Hematopoietic multipotent progenitor cell (in vitro differentiated cells): ENCODE measurements around the gene TRABD2A. TPM values are rescaled to one million over a fixed set of nuclear protein-coding genes. Genes with fewer than 3 reads are reported as not detected.
"Not testable (repeated sequence)": the region's sequence is repeated elsewhere in the genome, so short reads cannot be mapped to it uniquely, and the experiment has no call there.

Source experiments
- DNase-seq, 3 donors: peaks; one replicate each; pipeline ENCODE4 v3.0.0-alpha.2; 2011 to 2015; ENCODE audit warnings: low read depth in 2 of 3, low spot score in 2 of 3
- total RNA-seq: library from RNA; depleted of rRNA; stranded (reverse); fragments of >200 nt; gene quantifications from one replicate; pipeline ENCODE4 v1.2.3, GENCODE V29; 2012

Gene TRABD2A
- total RNA-seq = 0.27 TPM

DNA sequence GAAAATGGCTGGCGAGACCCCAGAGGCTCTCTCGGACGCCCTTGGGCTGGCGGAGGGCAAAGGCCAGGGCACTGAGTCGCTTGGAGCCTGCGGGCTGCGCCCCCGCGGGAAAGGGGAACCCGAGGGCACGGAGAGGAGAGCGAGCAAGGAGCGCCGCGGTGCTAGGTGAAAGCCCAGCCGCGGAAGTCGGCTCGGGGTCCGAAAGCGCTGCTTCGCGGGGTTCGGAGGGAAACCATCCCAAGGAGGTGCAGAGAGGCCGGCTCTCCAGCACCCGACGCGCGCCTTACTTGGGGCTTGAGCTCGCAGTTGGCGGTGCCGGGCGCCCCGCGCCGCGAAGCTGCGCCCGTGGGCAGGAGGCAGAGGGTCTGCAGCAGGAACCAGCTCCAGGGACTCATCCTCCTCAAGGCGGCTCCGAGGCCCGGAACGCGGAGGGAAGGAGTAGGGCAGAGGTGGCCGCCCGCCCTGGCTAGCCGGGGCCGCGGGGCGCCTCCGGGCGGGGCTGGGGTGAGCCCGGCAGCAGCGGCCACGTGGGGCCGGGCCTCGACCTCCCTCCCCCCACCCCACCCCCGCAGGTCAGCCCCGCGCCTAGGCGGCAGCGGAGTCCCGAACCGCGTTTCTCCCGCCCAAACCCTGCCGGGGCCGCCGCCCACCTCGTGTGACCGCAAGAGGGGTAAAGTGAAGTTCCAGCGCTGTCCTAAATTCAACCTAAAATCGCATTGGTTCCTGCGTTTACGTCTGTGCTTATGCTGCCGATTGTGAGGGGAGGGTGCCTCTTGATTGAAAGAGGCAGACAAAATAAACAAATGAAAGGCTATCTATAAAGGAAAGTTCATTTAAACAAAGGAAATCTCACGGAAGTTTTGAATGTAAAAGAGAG lies at the start of gene TRABD2A:
TSS of gene TRABD2A (minus strand) at position 440 of the 877 bp plus-strand sequence. CDS start at position 395, 45 bp downstream.
- no peak for DNase-seq

GRCh38 chr2:84927275-84927627 lies 46.4 kb upstream of the TRABD2A start:
- DNase-seq = no peak

- DNase-seq = peak; percentile 95 to 99 (median 97)
Measured at GRCh38 chr2:84925724-84926376, 45.0 kb upstream of the TRABD2A start.

- no peak for DNase-seq
Measured at GRCh38 chr2:84925336-84925723, 44.4 kb upstream of the TRABD2A start.

DNA sequence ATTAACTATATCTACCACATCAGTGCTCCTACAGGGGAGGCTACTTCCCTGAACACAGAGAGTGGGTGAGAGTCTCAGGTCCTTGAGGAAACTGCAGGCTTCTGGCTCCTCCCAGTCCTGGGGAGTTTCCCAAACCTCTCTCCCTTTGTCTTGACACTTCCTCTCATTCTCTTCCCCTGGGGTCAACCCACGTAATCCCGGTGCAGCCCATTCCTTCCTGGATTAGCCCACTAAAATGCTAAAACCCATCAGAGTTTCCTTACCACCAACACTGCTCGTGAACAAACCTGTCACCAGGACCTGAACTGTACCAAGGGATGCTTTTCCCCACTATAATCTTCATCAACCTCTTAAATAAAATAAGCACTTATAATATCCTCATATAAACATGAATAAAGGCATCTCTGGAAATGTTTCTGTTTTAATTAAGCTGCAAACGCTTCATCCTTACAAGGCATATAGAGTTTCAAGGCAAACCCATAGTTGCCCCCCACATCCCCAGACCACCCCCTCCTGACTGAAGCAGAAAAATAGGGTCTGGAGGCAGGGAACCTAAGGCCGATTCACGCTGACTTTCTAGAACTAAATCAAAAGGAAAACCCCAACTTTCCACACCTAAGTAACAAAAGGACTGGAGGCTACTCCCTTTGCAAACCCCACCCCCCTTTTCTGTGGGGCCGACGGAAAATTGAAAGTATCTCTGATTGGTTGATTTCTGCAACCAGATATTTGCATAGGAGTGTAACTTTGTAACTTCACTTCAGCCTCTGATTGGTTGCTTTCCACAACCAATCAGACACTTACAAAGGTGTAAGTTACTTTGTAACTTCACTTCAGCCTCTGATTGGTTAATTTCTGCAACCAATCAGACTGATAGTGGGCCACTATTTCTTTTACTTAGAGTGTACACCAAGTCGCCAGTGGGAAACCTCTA lies 43.6 kb upstream of the TRABD2A start:
- DNase-seq = peak in 2 of 3 donors; percentile 66 to 87

DNA sequence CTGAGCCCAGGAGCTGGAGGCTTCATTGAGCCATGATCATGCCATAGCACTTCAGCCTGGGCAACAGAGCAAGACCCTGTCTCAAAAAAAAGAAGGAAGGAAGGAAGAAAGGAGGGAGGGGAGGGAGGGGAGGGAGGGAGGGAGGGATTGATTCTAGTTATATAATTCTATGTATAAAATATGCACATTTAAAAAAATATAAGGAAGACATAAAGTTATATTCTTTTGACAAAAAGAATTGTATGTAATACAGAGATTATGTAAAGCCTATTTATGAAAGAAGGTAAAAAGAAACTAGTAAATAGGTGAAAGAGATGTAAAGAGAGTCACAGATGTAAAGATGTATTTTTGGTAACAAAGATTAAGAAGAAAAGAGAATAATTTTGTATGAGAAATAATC lies 42.1 kb upstream of the TRABD2A start:
- DNase-seq = no peak

DNA sequence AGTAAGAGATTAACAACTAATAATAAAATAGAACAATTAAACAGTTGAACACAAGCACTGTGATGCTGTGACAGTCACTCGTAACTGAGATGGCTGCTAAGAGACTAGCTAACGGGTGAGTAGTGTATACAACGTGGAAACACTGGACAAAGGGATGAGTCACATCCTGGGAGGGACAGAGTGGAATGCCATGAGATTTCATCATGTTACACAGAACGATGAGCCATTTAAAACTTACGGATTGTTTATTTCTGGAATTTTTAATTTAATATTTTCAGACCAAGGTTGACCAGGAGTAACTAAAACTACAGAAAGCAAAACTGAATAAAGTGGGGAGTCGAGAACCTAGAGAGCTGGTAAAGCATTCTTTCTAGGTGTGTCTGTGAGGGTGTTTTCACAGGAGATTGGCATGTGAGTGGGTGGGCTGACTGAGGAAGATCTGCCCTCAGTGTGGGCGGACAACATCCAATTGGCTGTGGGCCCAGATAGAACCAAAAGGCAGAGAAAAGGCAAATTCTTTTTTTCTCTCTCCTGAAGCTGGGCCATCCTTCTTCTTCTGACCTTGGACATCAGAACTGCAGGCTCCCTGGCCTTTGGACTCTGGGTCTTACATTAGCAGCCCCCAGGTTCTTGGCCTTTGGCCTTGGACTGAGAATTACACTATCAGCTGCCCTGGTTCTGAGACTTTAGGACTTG lies 39.1 kb upstream of the TRABD2A start:
- no peak for DNase-seq

DNA sequence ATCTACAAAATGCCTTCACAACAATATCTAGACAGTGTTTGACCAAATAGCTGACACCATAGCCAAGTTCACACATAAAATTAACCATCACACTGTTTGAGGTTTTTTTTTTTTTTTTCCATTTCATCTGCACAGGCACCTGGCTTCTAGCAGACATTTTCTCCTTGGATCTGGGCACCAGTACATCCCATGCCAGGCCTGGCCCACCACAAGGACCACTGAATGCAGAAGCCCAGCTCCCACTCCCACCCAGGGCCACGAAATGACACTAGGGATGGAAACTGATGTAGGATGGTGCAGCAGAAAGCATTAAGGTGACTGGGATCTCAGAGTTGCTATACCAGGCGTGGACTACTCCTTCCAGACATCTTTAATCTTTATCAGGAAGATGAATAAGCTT lies 37.5 kb upstream of the TRABD2A start:
- no peak for DNase-seq

- not testable (repeated sequence) for DNase-seq
Measured at GRCh38 chr2:84917821-84918220, 36.9 kb upstream of the TRABD2A start.

DNA sequence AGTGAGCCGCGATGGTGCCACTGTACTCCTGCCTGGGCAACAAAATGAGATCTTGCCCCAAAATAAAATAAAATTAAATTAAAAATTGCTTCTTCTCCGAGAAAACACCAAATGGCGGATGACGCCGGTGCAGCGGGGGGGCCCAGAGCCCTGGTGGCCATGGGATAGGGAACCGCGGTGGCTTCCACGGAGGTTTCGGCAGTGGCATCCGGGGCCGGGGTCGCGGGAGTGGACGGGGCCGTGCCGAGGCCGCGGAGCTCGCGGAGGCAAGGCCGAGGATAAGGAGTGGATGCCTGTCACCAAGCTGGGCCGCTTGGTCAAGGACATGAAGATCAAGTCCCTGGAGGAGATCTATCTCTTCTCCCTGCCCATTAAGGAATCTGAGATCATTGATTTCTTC lies 34.8 kb upstream of the TRABD2A start:
- not testable (repeated sequence) for DNase-seq

- no peak for DNase-seq
Measured at GRCh38 chr2:84914334-84914733, 33.5 kb upstream of the TRABD2A start.

DNA sequence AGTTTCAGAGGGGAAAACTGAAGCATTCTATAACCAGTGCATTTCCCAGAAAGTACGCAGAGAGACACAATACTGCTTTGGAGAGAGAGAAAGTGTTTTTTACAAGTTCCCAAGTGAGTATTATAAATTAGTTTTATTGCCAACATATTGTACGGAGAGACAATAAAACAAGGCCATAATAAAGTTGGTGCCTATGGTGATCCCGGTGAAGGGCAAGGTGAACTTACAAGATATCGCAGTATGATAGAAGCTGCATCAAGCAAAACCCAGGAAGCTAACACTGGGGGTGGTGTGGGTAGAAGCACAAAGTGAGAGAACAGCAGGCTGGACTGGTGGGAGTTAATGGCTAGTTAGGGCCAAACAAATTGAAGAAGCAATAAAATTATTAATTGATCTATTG lies 32.1 kb upstream of the TRABD2A start:
- no peak for DNase-seq

DNA sequence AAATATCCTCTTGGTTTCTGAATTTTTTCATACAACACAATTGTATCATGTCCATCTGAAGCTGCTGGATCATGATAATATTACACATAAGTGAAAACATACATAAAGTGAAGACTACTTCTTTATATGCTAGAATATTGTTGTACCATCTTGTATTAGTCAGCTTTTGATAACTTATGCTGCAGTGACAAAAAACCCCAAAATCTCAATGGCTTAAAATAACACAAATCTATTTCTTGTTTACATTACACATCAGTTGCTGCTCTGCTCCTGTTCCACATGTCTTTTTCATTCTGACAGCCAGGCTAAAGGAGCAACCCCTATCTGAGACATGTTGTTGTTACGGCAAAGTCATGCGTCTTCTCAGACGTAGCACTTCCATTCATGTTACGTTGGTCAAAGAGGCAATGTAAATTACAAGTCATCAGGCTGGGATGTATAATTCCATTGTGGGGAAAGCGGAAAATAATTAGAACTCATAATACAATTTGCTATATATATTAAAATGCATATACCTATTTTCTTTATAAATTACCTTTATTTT lies 30.3 kb upstream of the TRABD2A start:
- no peak for DNase-seq

GRCh38 chr2:84908948-84909713 lies 28.2 kb upstream of the TRABD2A start:
- DNase-seq = no peak

DNA sequence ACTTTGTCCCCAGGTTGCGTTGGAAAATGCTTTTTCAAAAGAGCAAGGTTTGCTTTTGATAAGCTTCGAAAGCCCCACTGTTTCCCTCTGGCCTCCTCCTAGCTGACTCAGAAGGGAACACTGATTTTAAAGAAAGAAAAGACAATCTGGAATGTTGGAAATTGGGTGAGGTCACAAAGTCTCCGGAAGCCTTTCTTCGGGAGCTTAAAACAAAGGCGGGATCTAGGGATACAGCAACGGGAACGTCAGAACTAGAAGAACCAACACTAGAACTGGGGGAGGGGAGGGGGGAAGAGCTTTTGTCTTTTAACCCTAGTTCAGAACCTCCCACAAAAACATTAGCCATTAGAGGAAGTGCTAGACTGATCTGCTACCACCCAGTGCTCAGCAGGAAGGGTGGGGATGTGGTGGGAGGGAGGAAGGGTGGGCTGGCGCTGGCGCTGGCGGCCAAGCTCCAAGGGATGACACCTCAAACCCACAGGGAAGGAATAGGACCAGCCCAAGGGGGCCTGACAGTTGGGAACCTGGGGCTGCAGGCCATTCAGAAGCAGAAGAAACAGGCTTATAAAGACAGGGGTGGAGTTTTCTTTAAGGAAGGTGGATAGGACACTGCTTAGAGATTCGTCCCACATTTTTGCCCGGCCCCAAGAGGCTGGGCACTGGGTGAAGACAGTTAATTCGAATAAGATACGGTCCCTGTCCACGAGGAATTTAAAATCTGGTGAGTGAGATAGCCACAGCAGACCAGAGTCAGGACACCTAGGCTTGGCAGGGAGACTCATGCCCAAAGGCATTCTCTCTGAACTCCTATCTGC lies 26.2 kb upstream of the TRABD2A start:
- DNase-seq = peak in 2 of 3 donors; percentile 73 to 84

DNA sequence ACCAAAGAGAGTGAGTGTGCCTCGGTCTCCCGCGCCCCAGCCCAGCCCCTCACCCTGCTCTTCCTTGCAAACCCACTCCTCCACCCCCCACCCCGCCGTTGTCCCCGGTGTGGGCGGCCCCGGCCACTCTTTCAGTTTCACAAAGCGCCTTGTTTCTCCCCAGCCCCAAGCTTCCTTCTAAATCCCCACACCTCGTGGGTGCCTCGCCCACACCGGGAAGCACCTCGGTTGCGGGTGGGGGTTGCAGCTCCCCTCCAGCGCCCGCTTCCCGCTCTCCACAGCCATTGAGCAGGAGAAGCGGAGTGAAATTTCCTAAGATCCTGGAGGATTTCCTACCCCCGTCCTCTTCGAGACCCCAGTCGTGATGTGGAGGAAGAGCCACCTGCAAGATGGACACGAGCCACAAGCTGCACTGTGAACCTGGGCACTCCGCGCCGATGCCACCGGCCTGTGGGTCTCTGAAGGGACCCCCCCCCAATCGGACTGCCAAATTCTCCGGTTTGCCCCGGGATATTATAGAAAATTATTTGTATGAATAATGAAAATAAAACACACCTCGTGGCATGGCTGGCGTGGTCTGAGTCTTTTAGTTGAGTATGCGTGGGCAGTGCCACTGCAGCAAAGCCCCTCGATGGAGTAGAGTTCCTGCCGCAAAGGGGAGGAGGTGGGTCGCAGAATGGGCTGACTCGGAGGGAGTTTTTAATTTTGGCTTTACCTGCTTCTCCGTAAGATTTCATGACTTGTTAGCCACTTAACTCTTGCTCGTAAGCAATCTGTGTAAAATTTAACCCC lies 25.4 kb upstream of the TRABD2A start:
- peak in 1 of 3 donors; percentile 21 for DNase-seq

DNA sequence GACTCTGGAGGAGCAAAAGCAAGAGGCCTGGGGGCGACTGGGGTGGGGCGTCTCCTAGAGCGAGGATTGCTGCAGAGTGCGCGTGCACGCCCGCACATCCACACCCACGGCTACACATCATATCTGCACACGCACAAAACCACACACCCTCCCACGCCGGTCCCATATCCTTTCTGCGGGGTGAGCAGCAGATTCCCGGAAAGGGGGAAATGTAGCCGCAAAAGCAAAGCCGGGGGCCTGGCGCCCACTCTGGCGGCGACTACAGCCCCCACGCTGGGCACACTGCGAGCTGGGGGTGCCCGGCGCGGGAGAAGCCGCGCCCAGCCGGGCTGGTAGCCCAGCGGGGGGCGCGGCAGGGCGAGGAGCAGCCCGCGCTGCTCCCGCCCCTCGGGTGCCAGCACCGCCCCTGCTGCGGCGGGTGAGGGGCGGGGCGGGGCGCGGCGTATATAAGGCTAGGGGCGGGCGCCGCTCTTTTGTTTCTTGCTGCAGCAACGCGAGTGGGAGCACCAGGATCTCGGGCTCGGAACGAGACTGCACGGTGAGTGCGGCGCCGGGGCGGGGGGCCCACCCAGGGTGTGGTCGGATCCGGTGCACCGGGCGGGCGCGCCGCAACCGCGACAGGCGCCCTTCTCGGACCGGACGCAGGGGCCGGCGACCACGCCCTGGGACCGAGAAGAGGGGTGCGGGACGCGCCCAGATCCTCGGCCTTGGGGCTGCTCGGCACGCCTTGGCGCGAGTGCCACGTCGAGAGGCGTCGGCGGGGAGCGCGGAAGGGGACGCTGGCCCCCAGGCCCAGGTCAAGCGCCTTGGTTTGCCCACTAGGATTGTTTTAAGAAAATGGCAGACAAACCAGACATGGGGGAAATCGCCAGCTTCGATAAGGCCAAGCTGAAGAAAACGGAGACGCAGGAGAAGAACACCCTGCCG lies 24.6 kb upstream of the TRABD2A start, which contains the start of gene TMSB10:
TSS of gene TMSB10 (plus strand) at position 476 of the 927 bp plus-strand sequence.
- DNase-seq = peak; percentile 81 to 89 (median 84)
